Measurements from ENCODE around the gene GOLGA7B. TPM values are rescaled to one million over a fixed set of nuclear protein-coding genes. Genes with fewer than 3 reads are reported as not detected.

Gene GOLGA7B
- polyA plus RNA-seq, 2 donors: 1.7 to 2.2 TPM

GRCh38 chr10:97814996-97815395 is 34.6 kb upstream of the GOLGA7B start:
- WGBS, 2 donors: 83 to 88% methylated on average over 5 of the region's 5 CpGs
- Histone ChIP-seq H3K9me3 (ENCODE audit: control insufficient read depth in 2 of 2, insufficient read depth in 1 of 2, low read depth in 1 of 2, low read length in 1 of 2) (no peaks in the 10 kb centered on the region), H3K27me3 (ENCODE audit: control insufficient read depth in 1 of 2, insufficient read depth in 2 of 2, low read length in 2 of 2) (no peaks in the 10 kb centered on the region), H3K4me1 (ENCODE audit: control insufficient read depth in 2 of 2, insufficient read depth in 2 of 2, low read length in 1 of 2) (no peaks in the 10 kb centered on the region), H3K27ac (ENCODE audit: low read depth in 2 of 2, low read length in 1 of 2) (no peak overlapping the region), H3K36me3 (ENCODE audit: control insufficient read depth in 2 of 2, insufficient read depth in 2 of 2, low read length in 1 of 2) (no peaks in the 10 kb centered on the region), H3K4me3 (ENCODE audit: low read depth in 1 of 2, low read length in 2 of 2) (no peak overlapping the region)

DNA sequence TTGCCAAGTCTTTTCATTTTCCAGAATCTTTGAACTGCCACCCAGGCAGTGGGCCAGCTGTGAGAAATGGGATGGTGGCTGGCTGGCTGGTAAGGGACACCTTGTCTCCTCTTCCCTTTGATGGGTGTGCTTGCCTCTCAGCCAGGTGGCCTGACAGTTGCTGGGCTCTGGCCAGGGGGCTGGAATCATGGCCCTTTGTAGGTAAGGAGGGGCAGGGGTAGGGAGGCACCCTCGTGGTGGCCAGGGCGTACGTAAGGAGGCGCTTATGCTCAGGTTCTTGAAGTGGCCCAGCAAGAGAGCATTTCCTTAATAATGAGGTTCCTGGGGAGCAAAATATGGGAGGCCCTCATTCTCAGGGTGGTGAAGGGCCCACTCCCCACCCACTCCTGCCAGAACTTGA is 33.0 kb upstream of the GOLGA7B start:
- no peaks in the 10 kb centered on the region for H3K27me3 ChIP-seq (ENCODE audit: control insufficient read depth in 1 of 2, insufficient read depth in 2 of 2, low read length in 2 of 2)
- H3K27ac ChIP-seq (ENCODE audit: low read depth in 2 of 2, low read length in 1 of 2): no peak overlapping the region
- peaks cover 0 to 4% of the 10 kb centered on the region in 2 donors for H3K4me1 ChIP-seq (ENCODE audit: control insufficient read depth in 2 of 2, insufficient read depth in 2 of 2, low read length in 1 of 2)
- H3K36me3 ChIP-seq (ENCODE audit: control insufficient read depth in 2 of 2, insufficient read depth in 2 of 2, low read length in 1 of 2): no peaks in the 10 kb centered on the region
- H3K9me3 ChIP-seq (ENCODE audit: control insufficient read depth in 2 of 2, insufficient read depth in 1 of 2, low read depth in 1 of 2, low read length in 1 of 2): no peaks in the 10 kb centered on the region
- 77 to 86% methylated on average over 4 of the region's 4 CpGs for WGBS, 2 donors
- no peak overlapping the region for H3K4me3 ChIP-seq (ENCODE audit: low read depth in 1 of 2, low read length in 2 of 2)

DNA sequence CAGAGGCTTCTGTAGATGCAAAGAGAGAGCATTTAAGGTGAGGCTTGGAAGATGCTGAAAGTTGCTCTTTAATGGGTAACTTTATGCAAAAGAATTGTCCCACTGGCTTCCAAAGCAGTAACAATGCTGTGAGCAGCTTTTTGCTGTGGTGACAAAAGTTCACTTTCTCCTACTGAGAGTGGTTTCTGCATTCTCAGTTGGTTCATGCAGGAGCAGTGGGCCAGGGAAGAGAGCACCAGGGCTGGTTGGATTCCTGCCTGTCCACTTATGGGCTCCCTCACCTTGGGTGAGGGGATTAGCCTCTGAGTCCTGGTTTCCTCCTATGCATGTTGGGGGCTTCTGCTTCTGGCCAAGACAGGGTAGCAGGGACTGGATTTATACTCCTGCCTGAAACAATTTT is 31.1 kb upstream of the GOLGA7B start:
- peaks cover 0 to 9% of the 10 kb centered on the region in 2 donors for H3K4me1 ChIP-seq (ENCODE audit: control insufficient read depth in 2 of 2, insufficient read depth in 2 of 2, low read length in 1 of 2)
- H3K4me3 ChIP-seq (ENCODE audit: low read depth in 1 of 2, low read length in 2 of 2): no peak overlapping the region
- no peaks in the 10 kb centered on the region for H3K9me3 ChIP-seq (ENCODE audit: control insufficient read depth in 2 of 2, insufficient read depth in 1 of 2, low read depth in 1 of 2, low read length in 1 of 2)
- no peaks in the 10 kb centered on the region for H3K36me3 ChIP-seq (ENCODE audit: control insufficient read depth in 2 of 2, insufficient read depth in 2 of 2, low read length in 1 of 2)
- H3K27me3 ChIP-seq (ENCODE audit: control insufficient read depth in 1 of 2, insufficient read depth in 2 of 2, low read length in 2 of 2): no peaks in the 10 kb centered on the region
- no peak overlapping the region for H3K27ac ChIP-seq (ENCODE audit: low read depth in 2 of 2, low read length in 1 of 2)

GRCh38 chr10:97820096-97820704 is 29.4 kb upstream of the GOLGA7B start:
- 92 to 93% methylated on average over 8 of the region's 8 CpGs for WGBS, 2 donors
- H3K4me1 ChIP-seq (ENCODE audit: control insufficient read depth in 2 of 2, insufficient read depth in 2 of 2, low read length in 1 of 2): peaks cover 0 to 9% of the 10 kb centered on the region in 2 donors
- no peak overlapping the region for H3K27ac ChIP-seq (ENCODE audit: low read depth in 2 of 2, low read length in 1 of 2)
- no peaks in the 10 kb centered on the region for H3K27me3 ChIP-seq (ENCODE audit: control insufficient read depth in 1 of 2, insufficient read depth in 2 of 2, low read length in 2 of 2)
- H3K4me3 ChIP-seq (ENCODE audit: low read depth in 1 of 2, low read length in 2 of 2): no peak overlapping the region
- H3K9me3 ChIP-seq (ENCODE audit: control insufficient read depth in 2 of 2, insufficient read depth in 1 of 2, low read depth in 1 of 2, low read length in 1 of 2): no peaks in the 10 kb centered on the region
- no peaks in the 10 kb centered on the region for H3K36me3 ChIP-seq (ENCODE audit: control insufficient read depth in 2 of 2, insufficient read depth in 2 of 2, low read length in 1 of 2)

GRCh38 chr10:97821308-97822038 is 28.2 kb upstream of the GOLGA7B start:
- no peaks in the 10 kb centered on the region for H3K36me3 ChIP-seq (ENCODE audit: control insufficient read depth in 2 of 2, insufficient read depth in 2 of 2, low read length in 1 of 2)
- H3K4me3 ChIP-seq (ENCODE audit: low read depth in 1 of 2, low read length in 2 of 2): no peak overlapping the region
- no peaks in the 10 kb centered on the region for H3K9me3 ChIP-seq (ENCODE audit: control insufficient read depth in 2 of 2, insufficient read depth in 1 of 2, low read depth in 1 of 2, low read length in 1 of 2)
- 47 to 63% methylated on average over 9 of the region's 9 CpGs for WGBS, 2 donors
- no peaks in the 10 kb centered on the region for H3K27me3 ChIP-seq (ENCODE audit: control insufficient read depth in 1 of 2, insufficient read depth in 2 of 2, low read length in 2 of 2)
- peaks cover 0 to 9% of the 10 kb centered on the region in 2 donors for H3K4me1 ChIP-seq (ENCODE audit: control insufficient read depth in 2 of 2, insufficient read depth in 2 of 2, low read length in 1 of 2)
- no peak overlapping the region for H3K27ac ChIP-seq (ENCODE audit: low read depth in 2 of 2, low read length in 1 of 2)

DNA sequence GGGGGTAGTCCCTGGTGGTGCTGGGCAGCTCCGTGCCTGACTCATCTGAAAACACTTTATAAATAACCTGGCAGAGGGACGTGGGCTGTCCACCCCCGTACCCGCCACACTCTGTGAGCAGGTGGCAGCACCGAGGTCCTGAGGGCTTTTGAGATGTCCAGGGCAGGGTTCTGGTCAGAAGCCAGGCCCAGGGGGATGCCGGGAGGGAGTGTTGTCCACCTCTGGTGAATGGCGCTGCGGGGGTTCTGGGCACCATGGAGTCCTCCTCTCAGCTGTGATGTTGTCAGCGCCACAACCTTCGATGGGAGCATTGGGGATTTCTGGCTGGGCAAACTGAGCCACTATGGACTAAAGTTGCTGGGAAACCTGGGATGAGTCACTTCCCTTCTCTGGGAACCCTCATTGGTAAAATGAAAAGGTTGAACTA is 27.4 kb upstream of the GOLGA7B start:
- Histone ChIP-seq H3K4me3 (ENCODE audit: low read depth in 1 of 2, low read length in 2 of 2) (no peak overlapping the region), H3K27ac (ENCODE audit: low read depth in 2 of 2, low read length in 1 of 2) (no peak overlapping the region), H3K4me1 (ENCODE audit: control insufficient read depth in 2 of 2, insufficient read depth in 2 of 2, low read length in 1 of 2) (peaks cover 0 to 9% of the 10 kb centered on the region in 2 donors), H3K36me3 (ENCODE audit: control insufficient read depth in 2 of 2, insufficient read depth in 2 of 2, low read length in 1 of 2) (no peaks in the 10 kb centered on the region), H3K27me3 (ENCODE audit: control insufficient read depth in 1 of 2, insufficient read depth in 2 of 2, low read length in 2 of 2) (no peaks in the 10 kb centered on the region), H3K9me3 (ENCODE audit: control insufficient read depth in 2 of 2, insufficient read depth in 1 of 2, low read depth in 1 of 2, low read length in 1 of 2) (no peaks in the 10 kb centered on the region)
- WGBS, 2 donors: 51 to 61% methylated on average over 10 of the region's 10 CpGs

DNA sequence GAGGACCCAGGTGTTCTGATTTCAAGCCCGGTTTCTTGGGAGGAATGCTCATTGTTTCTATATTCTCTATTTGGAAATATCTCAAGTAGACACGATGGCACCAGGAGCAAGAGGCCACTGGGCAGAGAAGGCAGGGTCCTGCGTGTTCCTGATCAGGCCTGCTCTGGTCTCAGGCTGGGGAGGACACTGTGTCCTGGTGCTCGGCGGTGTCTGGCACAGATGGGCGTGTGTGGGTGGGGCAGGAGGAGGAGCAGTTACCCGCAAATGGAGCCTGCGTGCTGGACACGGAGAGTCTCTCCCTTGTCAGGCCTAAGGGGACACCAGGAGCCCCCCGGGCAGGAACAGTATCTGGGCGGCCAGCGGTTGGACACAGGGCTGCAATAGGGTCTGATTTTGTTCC is 25.9 kb upstream of the GOLGA7B start:
- H3K27ac ChIP-seq (ENCODE audit: low read depth in 2 of 2, low read length in 1 of 2): no peak overlapping the region
- peaks cover 0 to 9% of the 10 kb centered on the region in 2 donors for H3K4me1 ChIP-seq (ENCODE audit: control insufficient read depth in 2 of 2, insufficient read depth in 2 of 2, low read length in 1 of 2)
- no peaks in the 10 kb centered on the region for H3K36me3 ChIP-seq (ENCODE audit: control insufficient read depth in 2 of 2, insufficient read depth in 2 of 2, low read length in 1 of 2)
- no peak overlapping the region for H3K4me3 ChIP-seq (ENCODE audit: low read depth in 1 of 2, low read length in 2 of 2)
- H3K9me3 ChIP-seq (ENCODE audit: control insufficient read depth in 2 of 2, insufficient read depth in 1 of 2, low read depth in 1 of 2, low read length in 1 of 2): no peaks in the 10 kb centered on the region
- no peaks in the 10 kb centered on the region for H3K27me3 ChIP-seq (ENCODE audit: control insufficient read depth in 1 of 2, insufficient read depth in 2 of 2, low read length in 2 of 2)
- WGBS, 2 donors: 81 to 82% methylated on average over 12 of the region's 12 CpGs

- H3K4me3 ChIP-seq (ENCODE audit: low read depth in 1 of 2, low read length in 2 of 2): no peak overlapping the region
- peaks cover 0 to 9% of the 10 kb centered on the region in 2 donors for H3K4me1 ChIP-seq (ENCODE audit: control insufficient read depth in 2 of 2, insufficient read depth in 2 of 2, low read length in 1 of 2)
- 75 to 80% methylated on average over 12 of the region's 12 CpGs for WGBS, 2 donors
- H3K27ac ChIP-seq (ENCODE audit: low read depth in 2 of 2, low read length in 1 of 2): no peak overlapping the region
- H3K36me3 ChIP-seq (ENCODE audit: control insufficient read depth in 2 of 2, insufficient read depth in 2 of 2, low read length in 1 of 2): no peaks in the 10 kb centered on the region
- H3K9me3 ChIP-seq (ENCODE audit: control insufficient read depth in 2 of 2, insufficient read depth in 1 of 2, low read depth in 1 of 2, low read length in 1 of 2): no peaks in the 10 kb centered on the region
- no peaks in the 10 kb centered on the region for H3K27me3 ChIP-seq (ENCODE audit: control insufficient read depth in 1 of 2, insufficient read depth in 2 of 2, low read length in 2 of 2)
These were observed 24.5 kb upstream of the GOLGA7B start for GRCh38 chr10:97825020-97825760.

- H3K36me3 ChIP-seq (ENCODE audit: control insufficient read depth in 2 of 2, insufficient read depth in 2 of 2, low read length in 1 of 2): no peaks in the 10 kb centered on the region
- no peak overlapping the region for H3K4me3 ChIP-seq (ENCODE audit: low read depth in 1 of 2, low read length in 2 of 2)
- H3K9me3 ChIP-seq (ENCODE audit: control insufficient read depth in 2 of 2, insufficient read depth in 1 of 2, low read depth in 1 of 2, low read length in 1 of 2): no peaks in the 10 kb centered on the region
- WGBS, 2 donors: 41 to 71% methylated on average over 1 of the region's 1 CpG
- H3K4me1 ChIP-seq (ENCODE audit: control insufficient read depth in 2 of 2, insufficient read depth in 2 of 2, low read length in 1 of 2): peaks cover 0 to 2% of the 10 kb centered on the region in 2 donors
- no peaks in the 10 kb centered on the region for H3K27me3 ChIP-seq (ENCODE audit: control insufficient read depth in 1 of 2, insufficient read depth in 2 of 2, low read length in 2 of 2)
- no peak overlapping the region for H3K27ac ChIP-seq (ENCODE audit: low read depth in 2 of 2, low read length in 1 of 2)
These were observed 22.8 kb upstream of the GOLGA7B start for GRCh38 chr10:97826892-97827291.
